Sigmoid colon (tissue), 7 donors: ENCODE measurements around the gene CELA3A. TPM values are rescaled to one million over a fixed set of nuclear protein-coding genes. Genes with fewer than 3 reads are reported as not detected.

Experiments used
- DNase-seq: peaks from one replicate; pipeline ENCODE4 v3.0.0-alpha.2; 2019
- H3K27ac ChIP-seq, 4 donors: fragments of 200-600 bp; sonication (generic); one replicate each; pipeline ENCODE4 v1.5.1; 2016 to 2019; ENCODE audit warnings: mild to moderate bottlenecking in 1 of 4
- H3K27me3 ChIP-seq, 3 donors: fragments of 200-600 bp; sonication (generic); one replicate each; pipeline ENCODE4 v1.5.1; 2019; ENCODE audit warnings: mild to moderate bottlenecking in 1 of 3
- H3K36me3 ChIP-seq, 4 donors: fragments of 200-600 bp; sonication (generic); one replicate each; pipeline ENCODE4 v1.5.1; 2016 to 2019
- H3K4me1 ChIP-seq, 4 donors: fragments of 200-600 bp; sonication (generic); one replicate each; pipeline ENCODE4 v1.5.1; 2017 to 2019
- H3K4me3 ChIP-seq, 4 donors: fragments of 200-600 bp; sonication (generic); one replicate each; pipeline ENCODE4 v1.5.1; 2017 to 2019; ENCODE audit warnings: mild to moderate bottlenecking in 2 of 4, moderate library complexity in 1 of 4
- H3K9me3 ChIP-seq, 4 donors: fragments of 200-600 bp in 3 of 4; sonication (generic) in 3 of 4; one replicate each; pipeline versions ENCODE4 v1.5.1 to v1.6.1; 2013 to 2019
- EP300 ChIP-seq, 4 donors: sonication (generic); formaldehyde crosslinking; IDR thresholded peaks; one replicate each; pipeline ENCODE4 v1.6.1; 2017; ENCODE audit warnings: antibody characterized with exemption in 4 of 4
- POLR2A ChIP-seq, 2 donors: fragments of 450-650 bp; IDR thresholded peaks; one replicate each; pipeline ENCODE4 v1.6.1; 2016; ENCODE audit warnings: antibody characterized with exemption in 2 of 2, mild to moderate bottlenecking in 2 of 2, moderate library complexity in 2 of 2
- POLR2AphosphoS5 ChIP-seq, 4 donors: sonication (generic); formaldehyde crosslinking; IDR thresholded peaks; one replicate each; pipeline ENCODE4 v1.6.1; 2017; ENCODE audit warnings: antibody characterized with exemption in 4 of 4
- WGBS, 2 donors: extraction: QIAGEN DNeasy Blood & Tissue Kit; methylation state at CpG; one replicate each; pipeline ENCODE4 v1.1.7; 2013; 5-methylcytosine and 5-hydroxymethylcytosine counted together
- intact Hi-C: fragments of 100-400 bp; cut with DNase I; formaldehyde crosslinking; loops from one replicate; pipeline ENCODE4 v1.15.1; 2023
- polyA plus RNA-seq, 3 donors: library from polyadenylated mRNA; stranded (reverse); fragments of 200-250 nt; gene quantifications; one replicate each; pipeline ENCODE4 v1.2.3, GENCODE V29; 2013
- total RNA-seq, 4 donors: library from RNA; depleted of rRNA; stranded (reverse); fragments of >200 nt; gene quantifications; one replicate each; pipeline ENCODE4 v1.1.0, GENCODE V29; 2016
- TF ChIP-seq, protein P1 (sequence below), 4 experiments: fragments of 450-650 bp in 3 of 4; fragments of 200-600 bp in 1 of 4; IDR thresholded peaks; one replicate each; pipeline ENCODE4 v1.5.1; 2016 to 2019; ENCODE audit warnings: antibody characterized with exemption in 4 of 4, mild to moderate bottlenecking in 3 of 4, moderate library complexity in 2 of 4
- donor health status: healthy with polysubstance abuse.
- donor health status: Bipolar disorder and iron deficiency.
- donor health status: healthy.

CELA3A gene
- total and polyA plus RNA-seq, 7 donors: 0.54 to 13.8 (median 6.0) TPM; not detected in 4

DNA sequence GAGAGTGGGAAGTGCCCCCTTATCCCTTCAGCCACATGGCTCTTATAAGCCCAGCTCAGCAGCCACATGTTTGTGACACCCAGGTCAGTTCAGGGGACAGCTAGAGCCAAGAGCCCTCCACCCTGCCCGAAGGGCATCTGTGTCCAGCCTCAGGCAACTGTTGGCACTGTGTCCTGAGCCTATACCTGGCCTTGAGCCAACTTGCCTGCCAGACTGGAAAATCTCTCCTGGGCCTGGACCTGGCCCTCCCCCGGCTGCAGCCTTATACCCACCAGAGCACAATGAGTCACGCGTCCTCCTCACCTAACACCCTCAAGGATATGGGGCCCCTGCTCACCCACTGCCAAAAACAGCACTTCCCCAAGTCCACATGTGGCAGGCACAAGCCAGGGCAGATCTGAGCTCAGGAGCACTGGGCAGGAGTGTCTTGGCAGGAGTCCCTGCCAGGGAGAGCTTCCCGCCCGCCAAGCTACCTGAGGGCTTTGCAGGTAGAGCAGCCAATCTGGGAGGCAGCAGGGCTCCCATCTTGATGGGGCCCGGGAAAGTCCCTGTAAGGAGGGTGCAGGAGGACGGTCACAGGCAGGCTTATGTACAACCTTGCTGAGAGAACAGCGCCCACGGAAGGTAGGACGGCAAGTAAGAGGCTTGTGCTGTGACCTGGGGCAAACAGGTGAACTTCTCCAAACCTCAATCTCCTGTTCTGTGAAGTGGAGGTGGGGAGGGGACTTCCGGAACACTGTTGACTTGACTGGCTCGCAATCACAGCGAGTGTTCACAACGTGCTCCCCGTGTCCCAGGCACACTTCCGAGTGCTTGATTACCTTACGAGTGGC lies 44.5 kb upstream of the CELA3A start:
- Histone ChIP-seq H3K4me3 (no peak overlapping the region), H3K27me3 (no peaks in the 10 kb centered on the region), H3K4me1 (peaks cover 0 to 32% (median 28%) of the 10 kb centered on the region in 4 donors), H3K36me3 (no peaks in the 10 kb centered on the region), H3K27ac (peak overlapping the region; percentile 60 to 78 (median 74)), H3K9me3 (no peaks in the 10 kb centered on the region)
- intact Hi-C loops: no loop called here
- WGBS, 2 donors: 15 to 48% methylated on average over 18 of the region's 18 CpGs
- TF ChIP-seq POLR2A (IDR thresholded peaks at IDR 0.05) (no peak), EP300 (IDR thresholded peaks at IDR 0.05) (peak in 1 of 4 donors; percentile 38), POLR2AphosphoS5 (IDR thresholded peaks at IDR 0.05) (peak in 3 of 4 donors; percentile 23 to 61 (median 27))
- TF ChIP-seq, protein P1, sequence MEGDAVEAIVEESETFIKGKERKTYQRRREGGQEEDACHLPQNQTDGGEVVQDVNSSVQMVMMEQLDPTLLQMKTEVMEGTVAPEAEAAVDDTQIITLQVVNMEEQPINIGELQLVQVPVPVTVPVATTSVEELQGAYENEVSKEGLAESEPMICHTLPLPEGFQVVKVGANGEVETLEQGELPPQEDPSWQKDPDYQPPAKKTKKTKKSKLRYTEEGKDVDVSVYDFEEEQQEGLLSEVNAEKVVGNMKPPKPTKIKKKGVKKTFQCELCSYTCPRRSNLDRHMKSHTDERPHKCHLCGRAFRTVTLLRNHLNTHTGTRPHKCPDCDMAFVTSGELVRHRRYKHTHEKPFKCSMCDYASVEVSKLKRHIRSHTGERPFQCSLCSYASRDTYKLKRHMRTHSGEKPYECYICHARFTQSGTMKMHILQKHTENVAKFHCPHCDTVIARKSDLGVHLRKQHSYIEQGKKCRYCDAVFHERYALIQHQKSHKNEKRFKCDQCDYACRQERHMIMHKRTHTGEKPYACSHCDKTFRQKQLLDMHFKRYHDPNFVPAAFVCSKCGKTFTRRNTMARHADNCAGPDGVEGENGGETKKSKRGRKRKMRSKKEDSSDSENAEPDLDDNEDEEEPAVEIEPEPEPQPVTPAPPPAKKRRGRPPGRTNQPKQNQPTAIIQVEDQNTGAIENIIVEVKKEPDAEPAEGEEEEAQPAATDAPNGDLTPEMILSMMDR (IDR thresholded peaks at IDR 0.05): no peak
- peak; percentile 81 for DNase-seq

DNA sequence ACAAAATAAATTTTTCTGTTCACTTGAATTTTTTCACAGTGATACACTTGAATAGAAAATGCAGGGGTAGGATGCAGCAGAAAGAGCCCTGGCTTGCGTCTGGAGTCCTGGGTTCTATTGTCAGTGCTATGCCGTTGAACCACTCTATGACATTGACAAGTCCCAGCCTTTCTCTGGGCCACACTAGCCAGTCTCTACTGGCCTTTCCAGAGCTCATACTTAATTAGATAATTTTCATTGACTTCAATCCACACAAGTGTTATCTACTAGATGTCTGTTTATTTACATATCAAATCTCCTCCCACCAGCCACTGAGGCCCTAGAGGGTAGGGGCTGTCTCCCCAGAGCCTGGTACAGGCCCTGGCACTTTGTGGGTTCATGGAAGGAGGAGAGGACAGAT lies 40.1 kb upstream of the CELA3A start:
- intact Hi-C loops: loop anchor here (5.0 kb wide), 1 partner anchor 94 kb away; no protein-coding TSS in a partner anchor
- TF ChIP-seq EP300 (IDR thresholded peaks at IDR 0.05): no peak
- TF ChIP-seq, protein P1 (IDR thresholded peaks at IDR 0.05): no peak
- peak in 2 of 4 donors; percentile 53 to 55 for TF ChIP-seq POLR2AphosphoS5 (IDR thresholded peaks at IDR 0.05)
- no peak for TF ChIP-seq POLR2A (IDR thresholded peaks at IDR 0.05)
- peak overlapping the region in 3 of 4 donors; percentile 15 to 75 (median 51) for H3K27ac ChIP-seq
- DNase-seq: peak; percentile 62
- no peaks in the 10 kb centered on the region for H3K36me3 ChIP-seq
- H3K27me3 ChIP-seq: no peaks in the 10 kb centered on the region
- no peak overlapping the region for H3K4me3 ChIP-seq
- 81 to 85% methylated on average over 2 of the region's 2 CpGs for WGBS, 2 donors
- H3K4me1 ChIP-seq: peaks cover 0 to 25% (median 17%) of the 10 kb centered on the region in 4 donors
- H3K9me3 ChIP-seq: no peaks in the 10 kb centered on the region

DNA sequence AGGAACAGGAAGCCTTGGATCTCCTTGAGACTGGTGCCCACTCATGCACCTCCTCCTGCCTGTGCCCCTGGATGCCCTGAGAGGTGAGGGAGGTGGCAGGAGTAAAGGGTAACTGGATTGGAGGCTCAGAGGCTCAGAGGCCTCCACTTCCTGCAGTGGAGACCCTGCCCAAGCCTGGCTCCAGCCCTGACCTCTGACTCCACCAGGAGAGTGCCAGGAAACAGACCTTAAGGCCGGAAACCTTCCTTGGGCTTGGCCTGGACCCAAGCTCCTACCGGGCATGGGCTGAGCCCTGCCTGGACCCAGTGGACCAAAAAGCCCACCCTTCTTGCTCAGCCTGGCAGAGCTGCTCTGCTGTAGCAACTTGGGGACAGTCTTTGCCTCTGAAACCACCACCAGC lies 39.7 kb upstream of the CELA3A start:
- intact Hi-C loops: loop anchor here (5.0 kb wide), 1 partner anchor 94 kb away; no protein-coding TSS in a partner anchor
- H3K4me1 ChIP-seq: peaks cover 0 to 21% (median 13%) of the 10 kb centered on the region in 4 donors
- no peaks in the 10 kb centered on the region for H3K36me3 ChIP-seq
- peak in 1 of 4 donors; percentile 13 for TF ChIP-seq POLR2AphosphoS5 (IDR thresholded peaks at IDR 0.05)
- TF ChIP-seq POLR2A (IDR thresholded peaks at IDR 0.05): no peak
- TF ChIP-seq, protein P1 (IDR thresholded peaks at IDR 0.05): no peak
- TF ChIP-seq EP300 (IDR thresholded peaks at IDR 0.05): no peak
- H3K4me3 ChIP-seq: no peak overlapping the region
- H3K27me3 ChIP-seq: no peaks in the 10 kb centered on the region
- WGBS, 2 donors: 73 to 86% methylated on average over 2 of the region's 2 CpGs
- H3K9me3 ChIP-seq: no peaks in the 10 kb centered on the region
- H3K27ac ChIP-seq: peak overlapping the region in 3 of 4 donors; percentile 15 to 75 (median 51)
- DNase-seq: peak; percentile 59

DNA sequence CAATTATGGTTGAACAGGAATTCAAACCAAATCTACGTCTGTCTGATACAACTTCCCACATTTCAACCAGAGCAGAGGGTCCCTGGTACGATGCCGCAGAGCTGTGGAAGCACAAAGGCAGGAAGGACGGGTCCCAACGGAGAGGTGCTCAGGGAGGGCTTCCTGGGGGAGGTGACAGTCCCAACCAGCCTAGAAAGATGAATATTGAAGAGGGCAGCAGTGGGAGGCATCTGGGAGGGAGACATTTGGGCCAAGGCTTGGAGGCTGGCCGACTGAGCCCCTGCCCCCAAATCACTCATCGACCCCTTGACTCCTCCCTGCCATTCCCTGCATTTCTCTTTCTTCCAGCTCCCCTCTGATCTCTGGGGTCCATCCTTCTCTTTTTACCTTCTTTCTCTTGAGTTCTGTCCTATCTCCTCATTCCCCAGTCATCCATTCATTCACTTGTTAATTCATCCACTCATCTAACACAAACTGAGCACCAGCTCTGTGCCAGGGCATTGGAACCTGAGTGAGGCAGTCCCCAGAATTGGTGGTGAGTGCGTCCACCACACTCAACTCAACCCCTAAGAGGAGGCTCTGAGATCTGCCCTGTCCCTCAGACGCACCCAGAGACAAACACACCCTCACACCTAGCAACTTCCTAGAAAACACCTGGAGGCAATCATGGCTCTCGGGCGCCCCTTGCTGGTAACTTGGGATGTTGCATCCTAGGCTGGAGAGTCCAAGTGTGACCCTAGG lies 37.8 kb upstream of the CELA3A start:
- Histone ChIP-seq H3K4me1 (peaks cover 0 to 12% (median 7%) of the 10 kb centered on the region in 4 donors), H3K27ac (peak overlapping the region in 1 of 4 donors; percentile 22), H3K4me3 (no peak overlapping the region), H3K36me3 (no peaks in the 10 kb centered on the region), H3K27me3 (no peaks in the 10 kb centered on the region), H3K9me3 (no peaks in the 10 kb centered on the region)
- TF ChIP-seq POLR2AphosphoS5 (IDR thresholded peaks at IDR 0.05) (peak in 2 of 4 donors; percentile 26 to 33), POLR2A (IDR thresholded peaks at IDR 0.05) (no peak), EP300 (IDR thresholded peaks at IDR 0.05) (no peak)
- TF ChIP-seq, protein P1 (IDR thresholded peaks at IDR 0.05): peak; percentile 81 to 96 (median 93)
- peak; percentile 89 for DNase-seq
- intact Hi-C loops: loop anchor here (2.0 to 5.0 kb wide), 2 partner anchors 96 to 181 kb away; partner anchors contain the start of gene USP48
- 52 to 57% methylated on average over 11 of the region's 11 CpGs for WGBS, 2 donors
